ENCODE data around the gene CTNNB1.

DNA sequence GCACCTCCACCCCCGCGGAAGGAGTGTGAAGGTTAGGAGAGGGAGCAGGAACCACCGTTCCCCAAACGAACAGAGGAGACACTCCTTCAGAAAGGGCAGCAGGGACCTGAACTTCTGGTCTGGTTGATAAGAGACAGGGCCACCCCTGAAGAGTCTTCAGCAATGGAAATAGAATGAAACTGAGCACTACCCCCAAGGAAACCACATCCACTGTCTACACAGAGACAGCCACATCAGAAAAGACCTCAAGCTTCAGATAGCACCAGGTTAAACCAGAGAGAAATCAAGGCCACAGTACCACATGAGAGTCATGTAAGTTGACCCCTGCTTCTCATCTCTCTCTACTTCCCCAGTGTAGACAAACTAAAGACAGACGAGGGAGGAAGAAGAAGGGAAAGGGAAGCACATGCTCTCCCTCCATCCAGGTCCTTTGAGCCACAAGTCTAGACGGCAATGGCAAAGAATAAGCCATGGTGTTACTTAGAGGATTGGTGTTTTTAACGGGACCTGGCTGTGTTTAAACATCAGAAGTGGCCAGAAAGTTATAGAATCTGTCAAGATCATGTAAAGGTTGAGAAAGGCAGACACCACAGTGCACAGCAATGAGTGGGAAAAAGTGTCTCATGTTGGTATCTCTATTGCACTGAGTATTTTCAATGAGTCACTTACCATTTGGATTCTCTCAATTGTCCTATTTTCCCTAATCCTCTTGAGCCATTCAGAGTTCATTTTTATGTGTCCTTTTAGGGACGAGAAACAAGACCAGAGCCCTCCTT lies 31.4 kb upstream of the CTNNB1 start:
- TF ChIP-seq, protein P1, sequence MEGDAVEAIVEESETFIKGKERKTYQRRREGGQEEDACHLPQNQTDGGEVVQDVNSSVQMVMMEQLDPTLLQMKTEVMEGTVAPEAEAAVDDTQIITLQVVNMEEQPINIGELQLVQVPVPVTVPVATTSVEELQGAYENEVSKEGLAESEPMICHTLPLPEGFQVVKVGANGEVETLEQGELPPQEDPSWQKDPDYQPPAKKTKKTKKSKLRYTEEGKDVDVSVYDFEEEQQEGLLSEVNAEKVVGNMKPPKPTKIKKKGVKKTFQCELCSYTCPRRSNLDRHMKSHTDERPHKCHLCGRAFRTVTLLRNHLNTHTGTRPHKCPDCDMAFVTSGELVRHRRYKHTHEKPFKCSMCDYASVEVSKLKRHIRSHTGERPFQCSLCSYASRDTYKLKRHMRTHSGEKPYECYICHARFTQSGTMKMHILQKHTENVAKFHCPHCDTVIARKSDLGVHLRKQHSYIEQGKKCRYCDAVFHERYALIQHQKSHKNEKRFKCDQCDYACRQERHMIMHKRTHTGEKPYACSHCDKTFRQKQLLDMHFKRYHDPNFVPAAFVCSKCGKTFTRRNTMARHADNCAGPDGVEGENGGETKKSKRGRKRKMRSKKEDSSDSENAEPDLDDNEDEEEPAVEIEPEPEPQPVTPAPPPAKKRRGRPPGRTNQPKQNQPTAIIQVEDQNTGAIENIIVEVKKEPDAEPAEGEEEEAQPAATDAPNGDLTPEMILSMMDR (conservative IDR thresholded peaks at IDR 0.05; ENCODE audit: low read depth in 2 of 2) = no peak
- TF ChIP-seq POLR2AphosphoS5 (IDR thresholded peaks at IDR 0.05; ENCODE audit: low read depth) = no peak
- TF ChIP-seq JUNB (IDR thresholded peaks at IDR 0.05; ENCODE audit: unreplicated experiment) = no peak
- TF ChIP-seq EZH2 (IDR thresholded peaks at IDR 0.05; ENCODE audit: low read depth, unreplicated experiment) = no peak
- no peak for TF ChIP-seq STAT1 (IDR thresholded peaks at IDR 0.05; ENCODE audit: unreplicated experiment)
- no peak for TF ChIP-seq CREB1 (CRISPR knock-in tag; IDR thresholded peaks at IDR 0.05; ENCODE audit: low read depth)
- no peak for TF ChIP-seq NANOG (IDR thresholded peaks at IDR 0.05; ENCODE audit: borderline replicate concordance)
- TF ChIP-seq, protein P2, sequence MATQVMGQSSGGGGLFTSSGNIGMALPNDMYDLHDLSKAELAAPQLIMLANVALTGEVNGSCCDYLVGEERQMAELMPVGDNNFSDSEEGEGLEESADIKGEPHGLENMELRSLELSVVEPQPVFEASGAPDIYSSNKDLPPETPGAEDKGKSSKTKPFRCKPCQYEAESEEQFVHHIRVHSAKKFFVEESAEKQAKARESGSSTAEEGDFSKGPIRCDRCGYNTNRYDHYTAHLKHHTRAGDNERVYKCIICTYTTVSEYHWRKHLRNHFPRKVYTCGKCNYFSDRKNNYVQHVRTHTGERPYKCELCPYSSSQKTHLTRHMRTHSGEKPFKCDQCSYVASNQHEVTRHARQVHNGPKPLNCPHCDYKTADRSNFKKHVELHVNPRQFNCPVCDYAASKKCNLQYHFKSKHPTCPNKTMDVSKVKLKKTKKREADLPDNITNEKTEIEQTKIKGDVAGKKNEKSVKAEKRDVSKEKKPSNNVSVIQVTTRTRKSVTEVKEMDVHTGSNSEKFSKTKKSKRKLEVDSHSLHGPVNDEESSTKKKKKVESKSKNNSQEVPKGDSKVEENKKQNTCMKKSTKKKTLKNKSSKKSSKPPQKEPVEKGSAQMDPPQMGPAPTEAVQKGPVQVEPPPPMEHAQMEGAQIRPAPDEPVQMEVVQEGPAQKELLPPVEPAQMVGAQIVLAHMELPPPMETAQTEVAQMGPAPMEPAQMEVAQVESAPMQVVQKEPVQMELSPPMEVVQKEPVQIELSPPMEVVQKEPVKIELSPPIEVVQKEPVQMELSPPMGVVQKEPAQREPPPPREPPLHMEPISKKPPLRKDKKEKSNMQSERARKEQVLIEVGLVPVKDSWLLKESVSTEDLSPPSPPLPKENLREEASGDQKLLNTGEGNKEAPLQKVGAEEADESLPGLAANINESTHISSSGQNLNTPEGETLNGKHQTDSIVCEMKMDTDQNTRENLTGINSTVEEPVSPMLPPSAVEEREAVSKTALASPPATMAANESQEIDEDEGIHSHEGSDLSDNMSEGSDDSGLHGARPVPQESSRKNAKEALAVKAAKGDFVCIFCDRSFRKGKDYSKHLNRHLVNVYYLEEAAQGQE (IDR thresholded peaks at IDR 0.05; ENCODE audit: unreplicated experiment) = no peak
- no peak for TF ChIP-seq EZH2phosphoT487 (IDR thresholded peaks at IDR 0.05; ENCODE audit: unreplicated experiment)
- TF ChIP-seq, protein P3, sequence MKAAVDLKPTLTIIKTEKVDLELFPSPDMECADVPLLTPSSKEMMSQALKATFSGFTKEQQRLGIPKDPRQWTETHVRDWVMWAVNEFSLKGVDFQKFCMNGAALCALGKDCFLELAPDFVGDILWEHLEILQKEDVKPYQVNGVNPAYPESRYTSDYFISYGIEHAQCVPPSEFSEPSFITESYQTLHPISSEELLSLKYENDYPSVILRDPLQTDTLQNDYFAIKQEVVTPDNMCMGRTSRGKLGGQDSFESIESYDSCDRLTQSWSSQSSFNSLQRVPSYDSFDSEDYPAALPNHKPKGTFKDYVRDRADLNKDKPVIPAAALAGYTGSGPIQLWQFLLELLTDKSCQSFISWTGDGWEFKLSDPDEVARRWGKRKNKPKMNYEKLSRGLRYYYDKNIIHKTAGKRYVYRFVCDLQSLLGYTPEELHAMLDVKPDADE (IDR thresholded peaks at IDR 0.05) = no peak
- TF ChIP-seq, protein P4, sequence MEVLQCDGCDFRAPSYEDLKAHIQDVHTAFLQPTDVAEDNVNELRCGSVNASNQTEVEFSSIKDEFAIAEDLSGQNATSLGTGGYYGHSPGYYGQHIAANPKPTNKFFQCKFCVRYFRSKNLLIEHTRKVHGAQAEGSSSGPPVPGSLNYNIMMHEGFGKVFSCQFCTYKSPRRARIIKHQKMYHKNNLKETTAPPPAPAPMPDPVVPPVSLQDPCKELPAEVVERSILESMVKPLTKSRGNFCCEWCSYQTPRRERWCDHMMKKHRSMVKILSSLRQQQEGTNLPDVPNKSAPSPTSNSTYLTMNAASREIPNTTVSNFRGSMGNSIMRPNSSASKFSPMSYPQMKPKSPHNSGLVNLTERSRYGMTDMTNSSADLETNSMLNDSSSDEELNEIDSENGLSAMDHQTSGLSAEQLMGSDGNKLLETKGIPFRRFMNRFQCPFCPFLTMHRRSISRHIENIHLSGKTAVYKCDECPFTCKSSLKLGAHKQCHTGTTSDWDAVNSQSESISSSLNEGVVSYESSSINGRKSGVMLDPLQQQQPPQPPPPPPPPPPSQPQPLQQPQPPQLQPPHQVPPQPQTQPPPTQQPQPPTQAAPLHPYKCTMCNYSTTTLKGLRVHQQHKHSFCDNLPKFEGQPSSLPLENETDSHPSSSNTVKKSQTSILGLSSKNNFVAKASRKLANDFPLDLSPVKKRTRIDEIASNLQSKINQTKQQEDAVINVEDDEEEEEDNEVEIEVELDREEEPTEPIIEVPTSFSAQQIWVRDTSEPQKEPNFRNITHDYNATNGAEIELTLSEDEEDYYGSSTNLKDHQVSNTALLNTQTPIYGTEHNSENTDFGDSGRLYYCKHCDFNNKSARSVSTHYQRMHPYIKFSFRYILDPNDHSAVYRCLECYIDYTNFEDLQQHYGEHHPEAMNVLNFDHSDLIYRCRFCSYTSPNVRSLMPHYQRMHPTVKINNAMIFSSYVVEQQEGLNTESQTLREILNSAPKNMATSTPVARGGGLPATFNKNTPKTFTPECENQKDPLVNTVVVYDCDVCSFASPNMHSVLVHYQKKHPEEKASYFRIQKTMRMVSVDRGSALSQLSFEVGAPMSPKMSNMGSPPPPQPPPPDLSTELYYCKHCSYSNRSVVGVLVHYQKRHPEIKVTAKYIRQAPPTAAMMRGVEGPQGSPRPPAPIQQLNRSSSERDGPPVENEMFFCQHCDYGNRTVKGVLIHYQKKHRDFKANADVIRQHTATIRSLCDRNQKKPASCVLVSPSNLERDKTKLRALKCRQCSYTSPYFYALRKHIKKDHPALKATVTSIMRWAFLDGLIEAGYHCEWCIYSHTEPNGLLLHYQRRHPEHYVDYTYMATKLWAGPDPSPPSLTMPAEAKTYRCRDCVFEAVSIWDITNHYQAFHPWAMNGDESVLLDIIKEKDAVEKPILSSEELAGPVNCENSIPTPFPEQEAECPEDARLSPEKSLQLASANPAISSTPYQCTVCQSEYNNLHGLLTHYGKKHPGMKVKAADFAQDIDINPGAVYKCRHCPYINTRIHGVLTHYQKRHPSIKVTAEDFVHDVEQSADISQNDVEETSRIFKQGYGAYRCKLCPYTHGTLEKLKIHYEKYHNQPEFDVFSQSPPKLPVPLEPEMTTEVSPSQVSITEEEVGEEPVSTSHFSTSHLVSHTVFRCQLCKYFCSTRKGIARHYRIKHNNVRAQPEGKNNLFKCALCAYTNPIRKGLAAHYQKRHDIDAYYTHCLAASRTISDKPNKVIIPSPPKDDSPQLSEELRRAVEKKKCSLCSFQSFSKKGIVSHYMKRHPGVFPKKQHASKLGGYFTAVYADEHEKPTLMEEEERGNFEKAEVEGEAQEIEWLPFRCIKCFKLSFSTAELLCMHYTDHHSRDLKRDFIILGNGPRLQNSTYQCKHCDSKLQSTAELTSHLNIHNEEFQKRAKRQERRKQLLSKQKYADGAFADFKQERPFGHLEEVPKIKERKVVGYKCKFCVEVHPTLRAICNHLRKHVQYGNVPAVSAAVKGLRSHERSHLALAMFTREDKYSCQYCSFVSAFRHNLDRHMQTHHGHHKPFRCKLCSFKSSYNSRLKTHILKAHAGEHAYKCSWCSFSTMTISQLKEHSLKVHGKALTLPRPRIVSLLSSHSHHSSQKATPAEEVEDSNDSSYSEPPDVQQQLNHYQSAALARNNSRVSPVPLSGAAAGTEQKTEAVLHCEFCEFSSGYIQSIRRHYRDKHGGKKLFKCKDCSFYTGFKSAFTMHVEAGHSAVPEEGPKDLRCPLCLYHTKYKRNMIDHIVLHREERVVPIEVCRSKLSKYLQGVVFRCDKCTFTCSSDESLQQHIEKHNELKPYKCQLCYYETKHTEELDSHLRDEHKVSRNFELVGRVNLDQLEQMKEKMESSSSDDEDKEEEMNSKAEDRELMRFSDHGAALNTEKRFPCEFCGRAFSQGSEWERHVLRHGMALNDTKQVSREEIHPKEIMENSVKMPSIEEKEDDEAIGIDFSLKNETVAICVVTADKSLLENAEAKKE (CRISPR knock-in tag; IDR thresholded peaks at IDR 0.05) = no peak
- TF ChIP-seq ZNF114 (CRISPR knock-in tag; IDR thresholded peaks at IDR 0.05) = no peak
